Activated CD4-positive, alpha-beta T cell treated with anti-CD3 and anti-CD28 coated beads for 4 hours (primary cell): Measurements from ENCODE around the gene ST8SIA6.
A peak's percentile ranks its signal among the peaks of the same experiment; 100 is the strongest.
"Not testable (repeated sequence)": the region's sequence is repeated elsewhere in the genome, so short reads cannot be mapped to it uniquely, and the experiment has no call there.

ENCODE experiments used
- DNase-seq, 2 donors: peaks; one replicate each; pipeline ENCODE4 v3.0.0-alpha.2; 2020

Gene ST8SIA6, protein sequence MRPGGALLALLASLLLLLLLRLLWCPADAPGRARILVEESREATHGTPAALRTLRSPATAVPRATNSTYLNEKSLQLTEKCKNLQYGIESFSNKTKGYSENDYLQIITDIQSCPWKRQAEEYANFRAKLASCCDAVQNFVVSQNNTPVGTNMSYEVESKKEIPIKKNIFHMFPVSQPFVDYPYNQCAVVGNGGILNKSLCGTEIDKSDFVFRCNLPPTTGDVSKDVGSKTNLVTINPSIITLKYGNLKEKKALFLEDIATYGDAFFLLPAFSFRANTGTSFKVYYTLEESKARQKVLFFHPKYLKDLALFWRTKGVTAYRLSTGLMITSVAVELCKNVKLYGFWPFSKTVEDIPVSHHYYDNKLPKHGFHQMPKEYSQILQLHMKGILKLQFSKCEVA

DNA sequence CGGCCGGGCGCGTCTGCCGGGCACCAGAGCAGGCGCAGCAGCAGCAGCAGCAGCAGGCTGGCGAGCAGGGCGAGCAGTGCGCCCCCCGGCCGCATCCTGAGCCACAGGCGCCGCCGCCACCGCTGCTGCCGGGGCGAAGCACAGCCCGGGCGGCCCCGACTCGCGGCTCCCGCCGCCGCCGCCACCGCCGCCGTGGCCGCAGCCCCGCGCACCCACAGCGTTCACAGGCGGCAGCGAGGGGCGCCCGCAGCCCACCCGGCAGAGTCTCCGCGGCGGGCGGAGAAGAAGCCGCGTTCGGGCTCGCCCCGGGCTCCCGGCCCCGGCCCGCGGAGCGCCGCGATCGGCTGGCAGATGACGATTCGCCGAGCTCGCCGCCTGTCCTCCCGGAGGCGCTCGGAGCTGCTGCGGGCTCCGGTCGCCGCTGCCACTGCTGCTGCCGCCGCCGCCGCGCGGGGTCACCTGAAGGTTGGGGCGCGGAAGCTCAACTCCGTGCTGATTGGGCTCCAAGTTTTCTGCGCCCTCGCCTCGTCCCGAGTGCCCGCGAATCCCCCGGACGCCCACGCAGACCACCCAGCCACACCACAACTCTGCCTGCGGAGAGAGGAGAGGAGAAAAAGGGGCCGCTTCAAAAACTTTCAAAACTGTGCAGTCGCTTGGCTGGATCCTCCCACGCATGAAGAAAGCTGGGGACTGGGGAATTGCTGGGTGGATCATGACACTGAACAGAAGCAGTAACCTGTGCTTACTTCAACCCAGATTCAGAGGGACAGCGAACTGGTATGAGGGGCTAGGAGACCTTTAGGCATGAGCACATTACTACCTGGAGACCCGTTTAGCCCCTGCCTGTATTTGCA is at the start of gene ST8SIA6:
ST8SIA6 (minus strand) TSS at position 435 of the 854 bp plus-strand sequence; CDS start at position 95, 340 bp downstream.
- peak; percentile 36 to 41 for DNase-seq

DNA sequence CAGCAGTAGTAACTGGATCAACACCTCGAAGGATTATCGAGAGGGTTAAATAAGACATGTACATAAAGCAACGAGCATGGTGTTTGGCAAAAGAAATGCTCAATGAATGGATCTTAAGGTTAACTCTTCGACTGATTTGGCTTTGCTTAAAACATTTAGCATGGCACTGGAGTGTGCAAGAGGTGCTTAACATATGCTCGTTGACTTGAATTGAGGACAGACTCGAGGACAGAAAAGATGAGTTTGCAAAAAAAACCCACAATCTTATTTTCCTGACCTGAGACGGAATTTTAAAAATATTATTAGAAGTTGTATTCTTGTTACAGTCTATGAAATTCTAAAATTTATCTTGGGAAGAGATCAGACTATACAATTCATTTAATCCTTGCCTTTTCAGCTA is 49.4 kb upstream of the ST8SIA6 start:
- no peak for DNase-seq

DNA sequence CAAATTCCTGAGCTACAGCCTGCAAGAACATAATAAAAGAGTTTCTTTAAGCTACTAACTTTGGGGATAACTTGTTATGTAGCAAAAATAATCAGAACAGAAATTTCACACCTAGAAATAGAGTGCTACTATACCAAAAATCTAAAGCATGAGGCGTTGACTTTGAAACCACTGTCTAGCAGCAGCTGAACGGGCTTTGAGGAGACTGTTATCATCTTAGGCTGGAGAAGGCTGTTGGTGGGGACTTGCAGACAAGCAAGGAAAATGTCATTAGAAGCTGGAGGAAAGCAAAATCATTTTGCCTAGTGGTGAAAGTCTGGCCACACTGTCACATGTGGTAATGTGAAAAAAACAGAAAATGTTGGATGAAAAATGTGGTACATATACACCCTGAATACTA is 48.4 kb upstream of the ST8SIA6 start:
- no peak for DNase-seq

DNA sequence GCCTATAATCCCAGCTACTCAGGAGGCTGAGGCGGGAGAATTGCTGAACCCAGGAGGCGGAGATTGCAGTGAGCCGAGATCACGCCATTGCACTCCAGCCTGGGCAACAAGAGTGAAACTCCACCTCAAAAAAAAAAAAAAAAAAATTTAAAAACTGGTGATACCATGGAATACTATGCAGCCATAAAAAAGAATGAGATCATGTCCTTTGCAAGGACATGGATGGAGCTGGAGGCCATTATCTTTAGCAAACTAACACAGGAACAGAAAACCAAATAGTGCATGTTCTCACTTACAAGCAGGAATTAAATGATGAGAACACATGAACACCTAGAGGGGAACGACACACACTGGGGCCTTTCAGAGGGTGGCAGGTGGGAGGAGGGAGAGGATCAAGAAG is 44.6 kb upstream of the ST8SIA6 start:
- not testable (repeated sequence) for DNase-seq

DNA sequence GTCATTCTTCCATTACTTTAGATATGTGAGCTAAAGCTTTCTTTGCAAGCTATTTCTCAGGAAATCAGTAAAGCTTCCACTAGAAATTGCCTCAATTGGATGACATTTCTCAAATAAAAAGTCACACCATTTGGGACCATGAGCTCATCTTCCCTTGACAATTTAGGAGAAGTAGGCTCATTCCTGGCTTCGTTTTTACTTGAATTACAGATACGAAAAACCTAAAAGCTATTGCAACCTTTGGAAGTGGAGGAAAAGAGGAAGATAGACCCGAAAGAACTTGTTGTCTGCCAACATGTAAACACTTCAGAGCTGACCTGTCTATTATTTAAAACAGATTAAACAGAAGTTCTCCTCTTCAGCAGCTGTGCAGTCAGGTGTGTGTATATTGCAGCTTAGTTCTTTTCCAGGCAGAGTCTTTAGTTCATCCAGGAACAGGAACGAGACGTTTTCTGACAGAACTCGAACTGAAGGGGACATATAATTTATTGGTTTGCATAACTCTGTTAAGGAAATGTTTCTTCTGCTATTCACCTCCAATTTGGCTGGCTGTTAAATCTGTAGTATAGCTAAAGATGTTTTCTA is 43.1 kb upstream of the ST8SIA6 start:
- no peak for DNase-seq

DNA sequence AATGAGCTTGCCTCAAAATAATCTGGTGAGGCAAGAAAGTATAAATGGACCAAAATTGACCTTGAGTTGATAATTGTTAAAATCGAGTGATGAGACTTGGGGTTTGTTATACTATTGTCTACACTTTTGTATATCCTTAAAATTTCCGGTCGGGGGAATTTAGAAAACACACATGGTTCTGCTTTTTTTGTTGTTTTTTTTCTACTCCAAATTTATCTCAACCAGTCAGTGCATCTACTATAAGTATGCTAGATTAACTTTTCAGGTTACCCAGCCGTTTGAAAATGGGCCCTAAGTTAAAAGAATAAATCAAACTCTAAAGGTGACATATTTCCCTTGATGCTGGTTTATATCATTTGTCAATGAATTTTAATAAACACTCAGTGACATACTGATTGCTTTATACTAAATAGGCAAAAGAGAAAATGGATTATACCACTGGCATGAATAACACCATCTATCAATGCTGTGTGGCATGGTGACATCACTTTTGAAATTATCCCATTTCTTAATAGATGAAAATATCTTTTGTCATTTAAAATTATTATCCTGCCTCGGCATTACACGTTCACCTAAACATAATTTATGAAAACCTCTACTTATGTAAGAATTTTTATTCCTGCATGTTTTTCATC is 40.3 kb upstream of the ST8SIA6 start:
- DNase-seq = no peak

DNA sequence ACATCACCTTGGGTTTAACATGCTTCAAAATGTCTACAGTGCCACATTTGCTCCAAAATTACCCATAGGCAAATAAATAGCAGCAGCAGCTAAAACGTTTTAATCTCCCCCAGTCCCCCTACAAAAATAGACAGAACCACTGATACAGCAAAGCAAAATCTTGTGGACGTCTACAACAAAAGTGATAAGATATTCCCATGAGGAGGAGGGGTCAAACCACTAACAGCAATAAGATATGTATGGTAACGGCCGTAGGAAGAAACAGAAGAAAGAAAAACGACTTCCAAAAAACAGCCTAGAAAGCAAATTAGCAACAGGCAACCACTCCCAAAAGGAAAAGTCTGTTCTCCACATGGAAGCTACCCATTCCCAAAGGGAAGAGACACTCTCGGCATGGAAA is 34.5 kb upstream of the ST8SIA6 start:
- DNase-seq = no peak

DNA sequence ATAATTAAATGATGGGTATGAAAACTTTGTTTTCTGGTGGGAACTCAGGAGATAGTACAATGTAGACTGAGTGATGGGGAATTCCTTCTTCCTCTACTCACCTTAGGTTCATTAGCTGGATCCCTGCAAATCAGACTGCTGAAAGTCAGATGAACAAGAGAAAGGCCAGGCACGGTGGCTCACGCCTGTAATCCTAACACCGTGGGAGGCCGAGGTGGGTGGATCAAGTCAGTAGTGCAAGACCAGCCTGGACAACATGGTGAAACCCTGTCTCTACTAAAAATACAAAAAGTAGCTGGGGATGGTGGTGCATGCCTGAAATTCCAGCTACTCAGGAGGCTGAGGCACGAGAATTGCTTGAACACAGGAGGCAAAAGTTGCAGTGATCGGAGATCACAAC is 28.7 kb upstream of the ST8SIA6 start:
- no peak for DNase-seq

DNA sequence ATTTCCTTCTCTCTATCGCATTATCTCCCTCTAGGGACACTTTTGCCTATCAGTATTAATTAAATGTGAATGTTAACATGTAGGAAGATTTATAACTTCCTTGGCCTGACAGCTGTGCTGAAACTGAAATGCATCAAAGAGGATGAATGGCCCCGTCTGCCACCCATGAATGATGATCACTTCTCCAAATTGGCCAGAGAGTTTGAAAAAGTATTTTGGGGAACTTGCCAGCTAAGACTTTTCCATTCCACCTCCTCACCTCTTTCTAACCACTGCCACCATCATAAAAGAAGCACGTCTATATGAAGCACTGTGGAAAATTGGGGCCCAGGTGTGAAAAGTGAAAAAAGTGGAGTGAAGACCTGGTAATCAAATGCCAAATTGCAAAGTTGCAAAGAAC is 25.4 kb upstream of the ST8SIA6 start:
- no peak for DNase-seq

DNA sequence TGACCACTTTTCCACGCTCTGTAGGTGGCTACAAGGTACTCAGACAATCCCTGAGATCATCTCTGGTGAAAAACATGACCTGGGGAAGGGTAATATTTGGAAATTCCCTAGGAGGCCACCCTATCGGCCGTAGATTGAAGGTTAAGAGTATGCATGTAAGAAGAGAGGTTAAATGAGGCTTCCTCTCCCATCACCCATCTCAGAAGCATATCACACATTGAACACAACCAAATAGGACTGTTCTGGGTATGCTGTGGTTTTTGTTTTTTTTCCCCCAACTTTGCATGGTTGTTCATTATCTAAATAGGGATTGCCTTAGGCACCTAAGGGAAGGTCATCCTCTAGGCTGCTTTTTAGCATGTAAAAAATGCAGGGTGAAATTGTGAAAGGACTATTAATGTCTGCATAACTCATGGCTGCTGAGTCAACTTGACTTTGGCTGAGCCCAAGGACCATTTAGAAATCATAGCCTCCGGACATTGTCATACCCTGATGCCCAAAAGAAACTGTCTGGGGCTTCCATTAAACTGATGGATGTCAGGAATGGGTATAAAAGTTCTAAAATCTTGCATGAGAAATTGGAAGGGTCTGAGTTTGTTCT is 24.7 kb upstream of the ST8SIA6 start:
- no peak for DNase-seq

DNA sequence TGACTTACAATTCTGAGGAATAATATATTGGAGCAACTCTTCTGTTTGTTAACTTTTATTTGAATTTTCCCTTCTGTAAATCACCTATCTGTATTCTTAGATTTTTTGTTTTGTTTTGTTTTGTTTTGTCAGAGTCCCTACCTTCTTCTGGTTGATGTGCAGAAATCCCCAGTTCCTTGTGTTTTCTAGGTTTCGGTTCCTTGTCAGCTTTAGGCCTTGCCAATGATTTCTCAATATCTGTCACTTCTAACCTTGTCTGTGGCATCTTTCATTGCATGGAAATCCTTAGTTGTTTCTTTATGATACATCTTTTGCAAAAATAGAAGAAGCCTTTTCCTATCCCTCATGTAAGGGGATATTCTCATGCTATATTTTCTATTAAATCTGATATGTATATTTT is 21.7 kb upstream of the ST8SIA6 start:
- no peak for DNase-seq

DNA sequence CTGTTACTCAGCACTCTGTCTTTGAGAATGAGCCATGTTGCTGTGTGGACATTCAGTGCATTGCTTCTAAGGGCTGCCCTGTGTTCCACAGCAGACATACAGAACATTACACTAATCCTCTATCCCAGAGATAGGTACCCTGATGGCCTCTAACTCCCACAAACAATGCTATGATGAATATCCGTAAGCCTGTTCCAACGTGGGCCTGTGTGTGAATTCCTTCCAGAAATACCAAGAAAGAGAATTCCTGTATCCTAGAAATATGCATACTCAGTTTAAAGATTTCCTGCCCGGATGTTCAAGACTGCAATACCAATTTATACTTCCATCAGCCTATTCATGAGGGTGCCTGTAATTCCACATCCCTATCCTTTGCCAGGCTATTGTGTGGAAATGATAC is 21.3 kb upstream of the ST8SIA6 start:
- DNase-seq = no peak

DNA sequence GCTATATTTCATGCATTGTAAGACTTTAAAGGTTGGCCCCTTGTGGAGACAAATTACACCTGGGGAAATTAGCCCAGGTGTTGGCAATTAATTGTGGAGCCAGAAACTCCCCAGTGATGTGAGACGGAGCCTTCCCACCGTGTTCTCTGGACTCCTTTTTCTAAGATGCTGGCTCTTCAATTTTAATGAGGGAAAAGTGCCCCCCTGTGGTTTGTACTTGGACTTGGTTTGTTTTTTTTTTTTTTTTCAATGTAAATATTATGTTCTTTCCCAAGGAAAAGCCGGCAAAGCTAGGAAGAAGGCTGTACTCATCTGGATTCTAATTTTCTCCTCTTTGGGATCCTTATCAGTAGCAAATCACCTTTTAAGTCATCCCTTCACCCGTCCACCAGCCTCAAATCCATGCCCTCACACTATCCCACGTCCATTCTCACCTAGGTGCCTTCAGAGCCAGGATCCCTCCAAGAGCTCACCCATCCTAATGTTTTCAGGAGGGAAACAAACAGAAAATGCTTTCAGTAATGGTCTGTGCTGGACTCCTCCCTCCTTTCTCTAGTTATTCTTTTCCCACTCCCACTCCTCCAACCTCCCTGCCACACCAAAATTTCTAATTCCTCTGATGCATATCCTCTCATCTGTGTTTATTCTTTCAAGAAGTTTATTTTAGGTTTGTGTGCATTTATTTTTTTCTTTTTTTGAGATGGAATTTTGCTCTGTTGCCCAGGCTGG is 20.4 kb upstream of the ST8SIA6 start:
- DNase-seq = no peak

DNA sequence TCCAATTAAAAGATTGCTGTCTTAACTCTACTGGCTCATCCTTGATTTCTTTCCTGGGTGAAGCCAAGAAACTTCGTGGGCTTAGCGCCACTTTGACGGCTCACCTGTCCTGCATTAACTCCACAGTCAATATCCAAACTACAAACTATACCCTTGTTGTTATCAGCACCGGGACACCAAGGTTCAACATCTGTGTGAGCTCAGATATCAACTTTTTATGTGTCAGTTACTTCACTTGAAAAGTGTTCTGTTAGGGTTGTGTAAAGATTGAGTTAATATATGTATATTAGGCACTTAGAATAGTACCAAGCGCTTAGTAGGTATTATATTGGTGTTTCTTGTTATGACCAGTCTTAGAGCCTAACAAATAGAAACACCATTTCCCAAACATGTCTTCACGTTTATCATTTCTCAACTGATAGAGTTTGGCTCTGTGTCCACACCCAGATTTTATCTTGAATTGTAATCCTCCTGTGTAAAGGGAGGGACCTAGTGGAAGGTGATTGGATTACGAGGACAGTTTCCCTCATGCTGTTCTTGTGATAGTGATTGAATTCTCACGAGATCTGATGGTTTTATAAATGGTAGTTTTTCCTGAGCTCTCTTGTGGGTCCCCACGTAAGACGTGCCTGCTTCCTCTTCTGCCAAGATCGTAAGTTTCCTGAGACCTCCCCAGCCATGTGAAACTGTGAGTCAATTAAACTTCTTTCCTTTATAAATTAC is 19.0 kb upstream of the ST8SIA6 start:
- no peak for DNase-seq

DNA sequence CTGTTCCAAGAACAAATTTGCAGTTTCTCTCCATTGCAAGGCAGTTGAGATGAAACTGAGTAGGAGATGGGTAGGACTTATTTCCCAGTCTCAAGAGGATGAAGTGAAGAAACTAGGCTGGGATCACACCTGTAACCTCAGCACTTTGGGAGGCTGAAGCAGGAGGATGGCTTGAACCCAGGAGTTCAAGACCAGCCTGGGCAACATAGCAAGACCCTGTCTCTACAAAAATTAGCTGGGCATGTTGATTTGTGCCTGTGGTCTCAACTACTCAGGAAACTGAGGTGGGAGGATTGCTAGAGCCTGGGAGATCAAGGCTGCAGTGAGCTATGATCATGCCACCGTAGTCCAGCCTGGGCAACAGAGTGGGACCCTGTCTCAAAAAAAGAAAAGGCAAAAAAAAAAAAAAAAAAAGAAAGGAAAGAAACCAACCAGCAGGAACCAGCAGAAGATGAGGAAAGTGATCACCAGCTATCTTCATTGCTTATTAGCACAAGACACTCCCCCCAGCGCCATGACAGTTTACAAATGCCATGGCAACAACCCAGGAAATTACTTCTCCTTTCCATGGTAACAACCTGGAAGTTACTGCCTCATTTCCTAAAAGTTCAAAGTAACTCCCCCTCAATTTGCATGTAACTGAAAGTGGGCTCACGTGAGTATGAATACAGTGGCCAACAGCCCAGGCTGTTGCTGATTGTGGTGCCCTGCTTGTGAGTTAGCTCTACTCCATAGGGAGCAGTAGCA is 18.3 kb upstream of the ST8SIA6 start:
- no peak for DNase-seq

DNA sequence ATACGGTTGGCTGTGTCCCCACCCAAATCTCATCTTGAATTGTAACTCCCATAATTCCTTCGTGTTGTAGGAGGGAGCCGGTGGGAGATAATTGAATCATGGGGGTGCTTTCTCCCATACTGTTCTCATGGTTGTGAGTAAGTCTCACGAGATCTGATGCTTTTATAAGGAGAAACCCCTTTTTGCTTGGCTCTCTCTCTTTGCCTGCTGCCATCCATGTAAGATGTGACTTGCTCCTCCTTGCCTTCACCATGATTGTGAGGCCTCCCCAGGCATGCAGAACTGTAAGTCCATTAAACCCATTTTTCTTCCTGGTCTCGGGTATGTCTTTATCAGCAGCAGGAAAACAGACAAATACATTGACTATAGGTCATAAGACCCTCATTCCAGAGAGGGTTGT is 15.9 kb upstream of the ST8SIA6 start:
- no peak for DNase-seq

DNA sequence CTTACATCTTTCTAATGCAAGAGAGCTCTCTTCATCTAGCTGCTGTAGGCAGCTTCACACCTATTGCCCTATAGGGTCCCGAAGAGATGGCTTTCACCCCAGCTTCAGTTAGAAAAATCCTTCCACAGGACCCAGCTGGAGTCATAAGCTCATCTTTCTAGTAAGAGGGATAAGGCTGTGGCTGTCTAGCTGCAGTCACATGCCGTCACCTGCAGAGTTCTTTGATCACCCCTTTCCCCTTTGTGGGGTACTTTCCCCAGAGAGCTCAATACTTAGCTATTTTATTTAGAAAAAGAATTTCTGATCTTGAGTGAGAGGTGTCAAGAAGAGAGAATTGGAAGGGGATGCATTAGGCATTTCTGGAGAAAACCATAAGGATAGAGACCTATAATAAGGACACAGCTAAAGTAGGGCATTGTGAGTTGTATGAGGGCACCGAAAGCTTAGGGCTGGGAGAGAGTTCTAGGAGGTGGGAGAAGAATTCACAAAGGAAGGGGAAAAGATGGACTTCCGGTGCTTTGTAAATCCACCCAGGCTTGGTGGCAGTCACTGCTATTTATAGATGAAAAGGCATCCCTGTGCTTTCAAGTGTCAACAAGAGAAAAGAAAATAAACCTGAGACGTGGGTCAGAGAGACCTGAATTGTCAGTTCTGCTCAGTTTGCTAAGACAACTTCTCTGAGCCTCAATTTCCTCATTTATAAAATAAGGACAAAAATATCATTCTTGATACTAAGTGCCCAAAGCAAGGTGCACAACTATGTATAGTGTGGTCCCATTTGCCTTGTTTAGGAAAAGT is 11.1 kb upstream of the ST8SIA6 start:
- DNase-seq = no peak

DNA sequence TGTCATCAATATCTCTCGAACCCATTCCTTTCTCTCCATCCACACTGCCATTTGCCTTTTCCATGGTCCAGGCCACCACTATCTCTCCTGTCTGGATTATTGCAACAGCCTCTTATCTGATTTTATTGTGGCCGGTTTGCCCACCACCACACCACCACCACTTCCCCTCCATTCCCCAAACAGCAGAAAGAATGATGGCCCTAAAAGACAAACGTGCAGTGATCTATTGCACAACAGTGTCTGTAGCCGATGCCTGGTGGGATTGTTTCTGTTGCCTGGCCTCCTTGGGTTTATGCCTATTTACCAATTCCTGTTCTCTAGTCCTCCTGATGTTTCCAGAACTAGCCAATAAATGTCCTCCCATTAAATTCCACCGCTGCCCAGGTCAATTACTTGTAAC is 10.2 kb upstream of the ST8SIA6 start:
- no peak for DNase-seq

DNA sequence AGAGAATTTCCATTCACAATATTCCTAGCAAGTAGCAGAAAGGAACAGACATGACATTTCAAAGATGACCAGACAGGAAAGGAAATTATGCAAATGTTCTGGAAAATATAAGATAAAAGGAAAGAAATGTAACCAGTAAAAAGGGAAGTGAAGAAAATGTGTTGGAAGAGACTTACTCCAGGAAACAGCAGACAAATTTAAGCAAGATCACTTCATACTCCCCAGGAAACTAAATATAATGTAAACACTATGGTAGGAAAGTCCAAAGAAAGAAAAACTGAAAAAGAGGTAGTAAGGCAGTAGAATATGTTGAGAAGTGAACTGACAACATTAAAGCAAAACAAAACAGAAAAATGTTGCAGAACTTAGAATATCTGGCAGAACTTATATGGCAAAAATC is 6.4 kb upstream of the ST8SIA6 start:
- DNase-seq = no peak

DNA sequence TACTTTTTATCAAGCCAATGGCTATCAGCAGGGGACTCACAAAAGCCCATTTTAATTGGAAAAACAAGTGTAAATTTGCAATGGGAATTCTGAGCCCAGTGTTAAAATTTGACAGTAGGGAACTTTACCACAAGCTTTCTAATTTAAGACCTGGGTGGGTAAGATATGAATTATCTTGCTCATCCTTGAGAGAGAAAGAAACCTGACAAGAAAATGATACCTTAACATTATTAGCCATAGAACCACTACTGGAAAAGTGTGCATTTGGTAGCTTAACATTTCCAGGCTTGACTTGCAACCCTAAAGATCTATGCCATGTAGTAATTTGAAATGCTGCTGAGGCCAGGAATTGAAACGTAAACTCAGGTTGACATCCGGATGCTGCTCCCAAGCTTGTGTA is 2.7 kb upstream of the ST8SIA6 start:
- no peak for DNase-seq
